Inflammatory macrophage (primary cell): ENCODE data around the gene MANSC4.

Experiments
- DNase-seq, 2 donors: peaks; one replicate each; pipeline ENCODE4 v3.0.0-alpha.2; 2020 to 2022

The MANSC4 gene

GRCh38 chr12:27800819-27801218 lies 20.8 kb upstream of the MANSC4 start:
- no peak for DNase-seq

GRCh38 chr12:27797301-27798025 lies 17.4 kb upstream of the MANSC4 start:
- no peak for DNase-seq

GRCh38 chr12:27796128-27796527 lies 16.1 kb upstream of the MANSC4 start:
- no peak for DNase-seq

- no peak for DNase-seq
Measured at GRCh38 chr12:27794818-27795584, 15.0 kb upstream of the MANSC4 start.

GRCh38 chr12:27790179-27790578 lies 10.1 kb upstream of the MANSC4 start:
- DNase-seq, result no peak

- no peak for DNase-seq
Measured at GRCh38 chr12:27787559-27787958, 7.5 kb upstream of the MANSC4 start.

GRCh38 chr12:27785882-27786570 lies 6.0 kb upstream of the MANSC4 start:
- peak; percentile 29 to 41 for DNase-seq

GRCh38 chr12:27782481-27782880 lies 2.4 kb upstream of the MANSC4 start:
- no peak for DNase-seq

- DNase-seq, result no peak
Measured at GRCh38 chr12:27781680-27782079, 1.6 kb upstream of the MANSC4 start.

- no peak for DNase-seq
Measured at GRCh38 chr12:27780612-27781408, 774 bp upstream of the MANSC4 start.

GRCh38 chr12:27779416-27779919 lies 568 bp downstream of the MANSC4 start:
- DNase-seq, result peak in 1 of 2 donors; percentile 3

GRCh38 chr12:27778206-27778605 lies 1.8 kb downstream of the MANSC4 start:
- no peak for DNase-seq

- DNase-seq, result no peak
Measured at GRCh38 chr12:27777141-27777540, 2.9 kb downstream of the MANSC4 start.

- DNase-seq, result no peak
Measured at GRCh38 chr12:27772328-27773049, 7.5 kb downstream of the MANSC4 start.

GRCh38 chr12:27771481-27772327 lies 8.3 kb downstream of the MANSC4 start:
- peak; percentile 46 to 66 for DNase-seq

- no peak for DNase-seq
Measured at GRCh38 chr12:27769142-27769673, 10.8 kb downstream of the MANSC4 start.

GRCh38 chr12:27766587-27766986 lies 13.4 kb downstream of the MANSC4 start:
- no peak for DNase-seq

- DNase-seq, result no peak
Measured at GRCh38 chr12:27762757-27763156, 17.3 kb downstream of the MANSC4 start.

- DNase-seq, result no peak
Measured at GRCh38 chr12:27756670-27757195, 23.3 kb downstream of the MANSC4 start.

- DNase-seq, result no peak
Measured at GRCh38 chr12:27754795-27755194, 25.2 kb downstream of the MANSC4 start.
